ENCODE data around the gene VILL. TPM values are rescaled to one million over a fixed set of nuclear protein-coding genes. Genes with fewer than 3 reads are reported as not detected.

The VILL gene
- total and polyA plus RNA-seq, 4 donors = 3.9 to 37.1 (median 13.1) TPM

GRCh38 chr3:37957539-37957936 is 33.0 kb upstream of the VILL start:
- no peak overlapping the region for H3K4me3 ChIP-seq (ENCODE audit: low read length in 2 of 2)
- H3K36me3 ChIP-seq (ENCODE audit: control insufficient read depth in 1 of 2, insufficient read depth in 2 of 2, low read length in 1 of 2) = no peaks in the 10 kb centered on the region
- no peaks in the 10 kb centered on the region for H3K9me3 ChIP-seq (ENCODE audit: control insufficient read depth, low read length)
- H3K27me3 ChIP-seq (ENCODE audit: control insufficient read depth in 1 of 2, insufficient read depth in 2 of 2, low read length in 1 of 2) = no peaks in the 10 kb centered on the region
- H3K4me1 ChIP-seq (ENCODE audit: control insufficient read depth in 1 of 2, insufficient read depth in 2 of 2, low read length in 2 of 2) = peaks cover 0 to 4% of the 10 kb centered on the region in 2 donors
- WGBS, 2 donors = 70 to 71% methylated on average over 7 of the region's 7 CpGs
- ATAC-seq (ENCODE audit: low FRiP score) (no peak), DNase-seq (no peak)
- H3K27ac ChIP-seq (ENCODE audit: low read depth in 1 of 2, low read length in 2 of 2) = no peak overlapping the region
- intact Hi-C loops (cut with DNase I) = no loop called here

- no peaks in the 10 kb centered on the region for H3K9me3 ChIP-seq (ENCODE audit: control insufficient read depth, low read length)
- no peaks in the 10 kb centered on the region for H3K27me3 ChIP-seq (ENCODE audit: control insufficient read depth in 1 of 2, insufficient read depth in 2 of 2, low read length in 1 of 2)
- H3K27ac ChIP-seq (ENCODE audit: low read depth in 1 of 2, low read length in 2 of 2) = no peak overlapping the region
- intact Hi-C loops (cut with DNase I) = no loop called here
- 54 to 70% methylated on average over 6 of the region's 6 CpGs for WGBS, 2 donors
- H3K4me3 ChIP-seq (ENCODE audit: low read length in 2 of 2) = no peak overlapping the region
- H3K4me1 ChIP-seq (ENCODE audit: control insufficient read depth in 1 of 2, insufficient read depth in 2 of 2, low read length in 2 of 2) = no peaks in the 10 kb centered on the region
- ATAC-seq (ENCODE audit: low FRiP score) (no peak), DNase-seq (no peak)
- peaks cover 0 to 2% of the 10 kb centered on the region in 2 donors for H3K36me3 ChIP-seq (ENCODE audit: control insufficient read depth in 1 of 2, insufficient read depth in 2 of 2, low read length in 1 of 2)
These were observed 28.8 kb upstream of the VILL start for GRCh38 chr3:37961622-37962431.

DNA sequence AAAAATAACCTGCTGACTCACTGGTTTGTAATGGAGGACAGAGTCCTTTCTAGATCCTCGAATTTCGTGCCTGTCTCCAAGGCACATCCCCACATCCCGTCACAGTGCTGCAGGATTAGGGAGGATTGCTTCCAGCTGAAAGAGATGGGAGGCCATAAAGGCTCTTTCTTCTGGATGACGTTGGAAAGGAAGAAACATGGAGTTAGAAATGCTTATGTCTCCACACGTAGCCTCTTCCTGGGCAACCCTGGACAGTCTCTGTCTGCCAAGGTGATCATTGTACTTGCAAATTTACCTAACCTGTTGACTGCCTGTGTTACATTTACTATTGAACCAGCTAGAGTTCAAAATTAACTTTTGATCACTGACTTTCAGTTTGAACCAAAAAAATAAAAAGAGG is 27.6 kb upstream of the VILL start:
- no peak for DNase-seq
- no peak overlapping the region for H3K27ac ChIP-seq (ENCODE audit: low read depth in 1 of 2, low read length in 2 of 2)
- H3K4me1 ChIP-seq (ENCODE audit: control insufficient read depth in 1 of 2, insufficient read depth in 2 of 2, low read length in 2 of 2) = no peaks in the 10 kb centered on the region
- ATAC-seq (ENCODE audit: low FRiP score) = no peak
- intact Hi-C loops (cut with DNase I) = no loop called here
- H3K36me3 ChIP-seq (ENCODE audit: control insufficient read depth in 1 of 2, insufficient read depth in 2 of 2, low read length in 1 of 2) = peaks cover 0 to 2% of the 10 kb centered on the region in 2 donors
- no peaks in the 10 kb centered on the region for H3K9me3 ChIP-seq (ENCODE audit: control insufficient read depth, low read length)
- H3K4me3 ChIP-seq (ENCODE audit: low read length in 2 of 2) = no peak overlapping the region
- 32 to 34% methylated on average over 5 of the region's 5 CpGs for WGBS, 2 donors
- H3K27me3 ChIP-seq (ENCODE audit: control insufficient read depth in 1 of 2, insufficient read depth in 2 of 2, low read length in 1 of 2) = no peaks in the 10 kb centered on the region

- intact Hi-C loops (cut with DNase I) = no loop called here
- no peak overlapping the region for H3K27ac ChIP-seq (ENCODE audit: low read depth in 1 of 2, low read length in 2 of 2)
These were observed 27.0 kb upstream of the VILL start for GRCh38 chr3:37963635-37964034.

DNA sequence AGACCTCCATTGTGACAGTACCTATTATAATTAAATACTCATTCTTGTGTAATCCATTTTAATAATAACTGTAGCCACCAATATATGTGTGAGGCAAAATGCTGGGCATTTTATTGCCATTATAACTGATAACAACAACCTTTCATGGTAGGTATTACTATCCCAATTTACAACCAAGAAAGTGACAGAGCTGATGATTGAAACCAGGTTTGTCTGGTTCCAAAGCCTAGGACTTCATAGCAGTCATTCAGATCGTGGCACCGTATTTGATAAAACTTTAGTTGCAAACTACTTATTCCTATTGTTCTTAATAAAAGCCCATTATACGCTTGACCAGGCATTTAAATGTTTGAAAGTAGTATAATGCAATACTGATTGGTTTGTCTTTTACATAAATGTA is 26.4 kb upstream of the VILL start:
- Histone ChIP-seq H3K9me3 (ENCODE audit: control insufficient read depth, low read length) (no peaks in the 10 kb centered on the region), H3K4me1 (ENCODE audit: control insufficient read depth in 1 of 2, insufficient read depth in 2 of 2, low read length in 2 of 2) (no peaks in the 10 kb centered on the region), H3K27ac (ENCODE audit: low read depth in 1 of 2, low read length in 2 of 2) (no peak overlapping the region), H3K36me3 (ENCODE audit: control insufficient read depth in 1 of 2, insufficient read depth in 2 of 2, low read length in 1 of 2) (peaks cover 0 to 2% of the 10 kb centered on the region in 2 donors), H3K4me3 (ENCODE audit: low read length in 2 of 2) (no peak overlapping the region), H3K27me3 (ENCODE audit: control insufficient read depth in 1 of 2, insufficient read depth in 2 of 2, low read length in 1 of 2) (no peaks in the 10 kb centered on the region)
- ATAC-seq (ENCODE audit: low FRiP score) (no peak), DNase-seq (no peak)
- intact Hi-C loops (cut with DNase I) = no loop called here
- 96 to 97% methylated on average over 3 of the region's 3 CpGs for WGBS, 2 donors

More at GRCh38 chr3:37963635-37964034, 27.0 kb upstream of the VILL start:
- Histone ChIP-seq H3K4me3 (ENCODE audit: low read length in 2 of 2) (no peak overlapping the region), H3K27me3 (ENCODE audit: control insufficient read depth in 1 of 2, insufficient read depth in 2 of 2, low read length in 1 of 2) (no peaks in the 10 kb centered on the region), H3K4me1 (ENCODE audit: control insufficient read depth in 1 of 2, insufficient read depth in 2 of 2, low read length in 2 of 2) (no peaks in the 10 kb centered on the region), H3K36me3 (ENCODE audit: control insufficient read depth in 1 of 2, insufficient read depth in 2 of 2, low read length in 1 of 2) (peaks cover 0 to 2% of the 10 kb centered on the region in 2 donors), H3K9me3 (ENCODE audit: control insufficient read depth, low read length) (no peaks in the 10 kb centered on the region)
- ATAC-seq (ENCODE audit: low FRiP score) = no peak
- WGBS, 2 donors = 67 to 69% methylated on average over 3 of the region's 3 CpGs
- DNase-seq = no peak

- no peak overlapping the region for H3K27ac ChIP-seq (ENCODE audit: low read depth in 1 of 2, low read length in 2 of 2)
- H3K36me3 ChIP-seq (ENCODE audit: control insufficient read depth in 1 of 2, insufficient read depth in 2 of 2, low read length in 1 of 2) = peaks cover 0 to 2% of the 10 kb centered on the region in 2 donors
- no peaks in the 10 kb centered on the region for H3K27me3 ChIP-seq (ENCODE audit: control insufficient read depth in 1 of 2, insufficient read depth in 2 of 2, low read length in 1 of 2)
- H3K4me1 ChIP-seq (ENCODE audit: control insufficient read depth in 1 of 2, insufficient read depth in 2 of 2, low read length in 2 of 2) = no peaks in the 10 kb centered on the region
- intact Hi-C loops (cut with DNase I) = no loop called here
- DNase-seq (no peak), ATAC-seq (ENCODE audit: low FRiP score) (no peak)
- WGBS, 2 donors = 90 to 100% methylated on average over 1 of the region's 1 CpG
- H3K4me3 ChIP-seq (ENCODE audit: low read length in 2 of 2) = no peak overlapping the region
- H3K9me3 ChIP-seq (ENCODE audit: control insufficient read depth, low read length) = no peaks in the 10 kb centered on the region
These were observed 25.9 kb upstream of the VILL start for GRCh38 chr3:37964716-37965115.

GRCh38 chr3:37967260-37967881 is 23.2 kb upstream of the VILL start:
- H3K27me3 ChIP-seq (ENCODE audit: control insufficient read depth in 1 of 2, insufficient read depth in 2 of 2, low read length in 1 of 2) = no peaks in the 10 kb centered on the region
- H3K36me3 ChIP-seq (ENCODE audit: control insufficient read depth in 1 of 2, insufficient read depth in 2 of 2, low read length in 1 of 2) = peaks cover 0 to 2% of the 10 kb centered on the region in 2 donors
- H3K27ac ChIP-seq (ENCODE audit: low read depth in 1 of 2, low read length in 2 of 2) = no peak overlapping the region
- intact Hi-C loops (cut with DNase I) = loop anchor here (1.0 kb wide), 1 partner anchor 111 kb away; no protein-coding TSS in a partner anchor
- WGBS, 2 donors = 39 to 44% methylated on average over 7 of the region's 7 CpGs
- H3K4me3 ChIP-seq (ENCODE audit: low read length in 2 of 2) = no peak overlapping the region
- DNase-seq (peak; percentile 81 to 85), ATAC-seq (ENCODE audit: low FRiP score) (peak; percentile 77)
- H3K9me3 ChIP-seq (ENCODE audit: control insufficient read depth, low read length) = no peaks in the 10 kb centered on the region
- H3K4me1 ChIP-seq (ENCODE audit: control insufficient read depth in 1 of 2, insufficient read depth in 2 of 2, low read length in 2 of 2) = no peaks in the 10 kb centered on the region

GRCh38 chr3:37968199-37968598 is 22.4 kb upstream of the VILL start:
- H3K27ac ChIP-seq (ENCODE audit: low read depth in 1 of 2, low read length in 2 of 2) = no peak overlapping the region
- 90 to 92% methylated on average over 9 of the region's 9 CpGs for WGBS, 2 donors
- DNase-seq (no peak), ATAC-seq (ENCODE audit: low FRiP score) (no peak)
- intact Hi-C loops (cut with DNase I) = no loop called here
- H3K4me1 ChIP-seq (ENCODE audit: control insufficient read depth in 1 of 2, insufficient read depth in 2 of 2, low read length in 2 of 2) = no peaks in the 10 kb centered on the region
- no peaks in the 10 kb centered on the region for H3K27me3 ChIP-seq (ENCODE audit: control insufficient read depth in 1 of 2, insufficient read depth in 2 of 2, low read length in 1 of 2)
- peaks cover 0 to 2% of the 10 kb centered on the region in 2 donors for H3K36me3 ChIP-seq (ENCODE audit: control insufficient read depth in 1 of 2, insufficient read depth in 2 of 2, low read length in 1 of 2)
- no peaks in the 10 kb centered on the region for H3K9me3 ChIP-seq (ENCODE audit: control insufficient read depth, low read length)
- no peak overlapping the region for H3K4me3 ChIP-seq (ENCODE audit: low read length in 2 of 2)

Measured in aorta (tissue), 5 donors.